Ovary (tissue), 9 donors: ENCODE results near the gene KREMEN1. TPM values are rescaled to one million over a fixed set of nuclear protein-coding genes. Genes with fewer than 3 reads are reported as not detected.

Experiments used
- DNase-seq, 5 donors: peaks; one replicate each; pipeline ENCODE4 v3.0.0-alpha.2; 2019 to 2020
- H3K27ac ChIP-seq, 2 donors: fragments of 200-600 bp; one replicate each; pipeline versions ENCODE4 v1.5.1 to v1.8.0; 2019 to 2022
- H3K27me3 ChIP-seq: fragments of 200-600 bp; one replicate; pipeline ENCODE4 v1.8.0; 2022
- H3K36me3 ChIP-seq: fragments of 200-600 bp; sonication (generic); one replicate; pipeline ENCODE4 v1.5.1; 2019
- H3K4me1 ChIP-seq: one replicate; pipeline ENCODE4 v1.8.1; 2013; ENCODE audit warnings: mild to moderate bottlenecking, moderate library complexity; ENCODE audit not compliant: insufficient read depth
- H3K4me3 ChIP-seq: fragments of 200-600 bp; sonication (generic); one replicate; pipeline ENCODE4 v1.5.1; 2017
- H3K9me3 ChIP-seq, 2 donors: fragments of 200-600 bp in 1 of 2; sonication (generic) in 1 of 2; one replicate each; pipeline versions ENCODE4 v1.5.1 to v1.8.1; 2013 to 2019; ENCODE audit warnings: mild to moderate bottlenecking in 1 of 2, moderate library complexity in 1 of 2
- EP300 ChIP-seq: sonication (generic); formaldehyde crosslinking; IDR thresholded peaks from one replicate; pipeline ENCODE4 v1.6.1; 2017; ENCODE audit warnings: antibody characterized with exemption
- POLR2A ChIP-seq: fragments of 450-650 bp; IDR thresholded peaks from one replicate; pipeline ENCODE4 v1.6.1; 2017; ENCODE audit warnings: antibody characterized with exemption, mild to moderate bottlenecking, moderate library complexity
- WGBS, 3 donors: extraction: QIAGEN DNeasy Blood & Tissue Kit in 1 of 3; methylation state at CpG; one replicate each; pipeline versions ENCODE4 v1.1.5 to v1.1.7; 2013 to 2017; 5-methylcytosine and 5-hydroxymethylcytosine counted together
- intact Hi-C, 4 donors: fragments of 100-400 bp; cut with DNase I; formaldehyde crosslinking; loops; one replicate each; pipeline versions ENCODE4 v1.11.0 to v1.15.1; 2022 to 2023
- polyA plus RNA-seq, 2 donors: library from polyadenylated mRNA; stranded (reverse); fragments of 200-250 nt in 1 of 2; fragments of 350-450 nt in 1 of 2; fragmentation: Illumina TruSeq in 1 of 2; extraction: RNeasy Lipid Tissue Mini Kit (QIAGEN cat#74804) in 1 of 2; gene quantifications; one replicate each; pipeline ENCODE4 v1.2.3, GENCODE V29; 2013 to 2014
- total RNA-seq, 7 donors: library from RNA; depleted of rRNA in 2 of 7; stranded (reverse); fragments of >200 nt in 2 of 7; fragmentation: NEBNext Ultra II Directional in 3 of 7; extraction: Animal tissue kit (Norgen Biotek cat#: 25700) in 3 of 7; gene quantifications; one replicate each; pipeline versions ENCODE4 v1.1.0 to v1.2.4, GENCODE V29; 2016 to 2023
- TF ChIP-seq, protein P1 (sequence below), 3 donors: fragments of 450-650 bp in 2 of 3; fragments of 200-600 bp in 1 of 3; IDR thresholded peaks; one replicate each; pipeline versions ENCODE4 v1.5.1 to v1.8.0; 2016 to 2022; ENCODE audit warnings: antibody characterized with exemption in 3 of 3, mild to moderate bottlenecking in 1 of 3
- donor health status: DM: no; HTN: no; CAD: no; lungs with moderate emphysema.
- donor health status: DM: no; HTN: no; CAD: no.
- donor health status: Bipolar disorder and iron deficiency.
- donor health status: DM: yes; HTN: yes; CAD: no.
- donor health status: DM: no; HTN: no; CAD: no.
- donor health status: DM: yes; HTN: yes; CAD: no.

Gene KREMEN1
- total and polyA plus RNA-seq, 9 donors: 15.4 to 49.5 (median 35.6) TPM

DNA sequence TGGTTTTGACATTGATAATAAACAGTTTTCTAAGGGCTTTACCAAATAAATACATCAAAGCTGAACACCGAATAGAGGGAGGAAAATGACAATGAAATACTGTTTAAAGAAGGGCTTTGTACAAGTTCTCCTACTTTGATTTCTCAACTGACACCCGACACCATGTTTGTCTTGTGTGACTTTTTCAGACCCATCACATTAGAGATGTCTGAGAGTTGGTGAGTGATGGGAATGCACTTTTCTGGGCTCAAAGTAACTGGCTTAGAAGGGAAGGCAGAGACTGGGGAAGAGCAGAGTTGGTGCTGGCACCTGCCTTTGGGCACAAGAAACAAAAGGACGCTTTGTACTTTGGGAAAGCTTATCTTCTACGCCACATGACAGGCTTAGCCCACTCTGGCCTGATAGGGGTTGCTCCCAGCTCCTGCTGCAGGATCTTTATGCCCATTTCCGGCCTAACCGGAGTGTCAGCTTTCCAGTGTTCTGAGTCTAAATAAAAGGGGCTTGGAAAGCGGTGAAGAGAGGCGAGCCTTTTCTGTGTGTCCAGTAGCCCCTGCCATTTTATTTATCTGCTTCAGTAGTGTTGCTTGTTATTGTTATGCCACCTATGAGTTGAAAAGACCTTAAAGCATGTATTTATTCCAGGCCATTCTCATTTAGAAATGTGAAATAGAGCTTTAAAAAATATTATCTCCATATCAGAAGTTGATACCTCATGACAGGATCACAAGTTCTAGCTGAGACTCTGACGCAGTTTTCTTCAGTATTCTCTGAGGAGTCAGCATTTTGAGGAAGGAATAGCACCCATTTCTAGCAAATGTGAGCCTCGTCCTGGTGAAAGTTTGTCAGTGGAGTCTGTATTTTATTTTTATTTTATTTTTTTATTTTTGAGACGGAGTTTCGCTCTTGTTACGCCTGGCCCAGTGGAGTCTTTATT is 24.2 kb downstream of the KREMEN1 start:
- WGBS, 3 donors: 47 to 77% (median 70%) methylated on average over 13 of the region's 13 CpGs
- Histone ChIP-seq H3K4me3 (no peak overlapping the region), H3K4me1 (peaks cover 34% of the 10 kb centered on the region), H3K9me3 (no peaks in the 10 kb centered on the region), H3K36me3 (no peaks in the 10 kb centered on the region), H3K27ac (peak overlapping the region in 1 of 2 donors; percentile 64), H3K27me3 (no peaks in the 10 kb centered on the region)
- TF ChIP-seq, protein P1, sequence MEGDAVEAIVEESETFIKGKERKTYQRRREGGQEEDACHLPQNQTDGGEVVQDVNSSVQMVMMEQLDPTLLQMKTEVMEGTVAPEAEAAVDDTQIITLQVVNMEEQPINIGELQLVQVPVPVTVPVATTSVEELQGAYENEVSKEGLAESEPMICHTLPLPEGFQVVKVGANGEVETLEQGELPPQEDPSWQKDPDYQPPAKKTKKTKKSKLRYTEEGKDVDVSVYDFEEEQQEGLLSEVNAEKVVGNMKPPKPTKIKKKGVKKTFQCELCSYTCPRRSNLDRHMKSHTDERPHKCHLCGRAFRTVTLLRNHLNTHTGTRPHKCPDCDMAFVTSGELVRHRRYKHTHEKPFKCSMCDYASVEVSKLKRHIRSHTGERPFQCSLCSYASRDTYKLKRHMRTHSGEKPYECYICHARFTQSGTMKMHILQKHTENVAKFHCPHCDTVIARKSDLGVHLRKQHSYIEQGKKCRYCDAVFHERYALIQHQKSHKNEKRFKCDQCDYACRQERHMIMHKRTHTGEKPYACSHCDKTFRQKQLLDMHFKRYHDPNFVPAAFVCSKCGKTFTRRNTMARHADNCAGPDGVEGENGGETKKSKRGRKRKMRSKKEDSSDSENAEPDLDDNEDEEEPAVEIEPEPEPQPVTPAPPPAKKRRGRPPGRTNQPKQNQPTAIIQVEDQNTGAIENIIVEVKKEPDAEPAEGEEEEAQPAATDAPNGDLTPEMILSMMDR (IDR thresholded peaks at IDR 0.05): no peak
- no peak for TF ChIP-seq POLR2A
- TF ChIP-seq EP300: no peak
- no peak for DNase-seq
- intact Hi-C loops: no loop called here

DNA sequence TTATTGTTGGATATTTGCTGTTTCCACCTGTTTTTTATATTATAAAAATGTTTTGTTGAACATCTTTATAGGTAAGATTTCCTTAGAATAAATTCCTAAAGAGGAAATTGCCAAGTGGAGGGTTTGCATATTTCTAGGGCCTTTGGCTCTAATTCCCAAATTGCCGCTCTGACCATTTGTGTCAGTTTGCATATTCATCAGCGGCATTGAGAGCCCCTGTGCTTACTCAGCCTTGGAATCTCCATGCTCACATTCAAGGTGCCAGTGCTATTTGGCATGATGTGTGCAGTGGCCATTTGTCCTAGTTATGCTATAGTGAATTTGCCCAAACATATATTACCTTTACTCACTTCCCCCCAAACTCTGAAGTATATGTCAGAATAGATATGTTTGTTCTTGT is 25.5 kb downstream of the KREMEN1 start:
- H3K4me3 ChIP-seq: no peak overlapping the region
- H3K9me3 ChIP-seq: no peaks in the 10 kb centered on the region
- TF ChIP-seq, protein P1 (IDR thresholded peaks at IDR 0.05): no peak
- TF ChIP-seq POLR2A (no peak), EP300 (no peak)
- H3K36me3 ChIP-seq: no peaks in the 10 kb centered on the region
- 96 to 99% (median 97%) methylated on average over 2 of the region's 2 CpGs for WGBS, 3 donors
- peaks cover 23% of the 10 kb centered on the region for H3K4me1 ChIP-seq
- intact Hi-C loops: no loop called here
- no peak overlapping the region for H3K27ac ChIP-seq
- no peak for DNase-seq
- H3K27me3 ChIP-seq: no peaks in the 10 kb centered on the region

DNA sequence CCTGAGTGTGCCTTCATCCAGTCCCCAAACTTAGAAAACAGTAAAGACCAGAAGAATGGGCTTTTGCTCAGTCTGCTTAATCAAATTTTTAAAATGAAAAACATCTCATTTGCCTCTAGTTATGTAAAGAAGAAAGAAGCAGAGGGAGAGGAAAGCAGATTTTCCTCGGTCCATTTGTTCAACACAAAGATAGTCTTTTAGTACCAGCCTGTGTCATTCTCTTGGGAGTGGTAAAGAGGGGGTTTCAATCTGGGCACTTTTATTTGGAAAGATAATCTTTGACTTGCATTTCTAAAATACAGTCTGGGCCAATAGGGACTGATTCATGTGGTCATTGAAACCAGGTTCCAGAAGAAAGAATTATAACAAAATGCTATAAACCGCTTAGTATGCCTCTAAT is 29.5 kb downstream of the KREMEN1 start:
- 57 to 91% (median 81%) methylated on average over 2 of the region's 2 CpGs for WGBS, 3 donors
- H3K27me3 ChIP-seq: no peaks in the 10 kb centered on the region

DNA sequence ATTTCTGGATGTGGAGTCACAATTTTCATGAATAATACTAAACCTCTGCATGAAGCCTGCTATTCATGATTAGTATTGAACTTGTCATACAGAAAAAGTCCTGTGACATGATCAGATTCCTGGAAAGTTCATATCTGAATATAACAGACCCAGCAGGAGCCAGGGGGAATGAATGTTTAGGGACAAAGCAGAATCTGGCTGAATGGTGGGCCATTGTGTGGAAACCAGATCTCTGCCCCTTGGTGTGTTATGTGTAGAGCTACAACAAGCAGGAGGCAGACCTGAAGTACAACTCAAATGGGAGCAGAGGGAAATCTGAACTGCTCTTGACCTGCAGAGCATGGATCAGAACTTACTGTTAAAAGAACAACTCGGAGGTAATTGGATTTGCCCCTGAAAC is 30.3 kb downstream of the KREMEN1 start:
- no peak overlapping the region for H3K27ac ChIP-seq
- WGBS, 3 donors: 54 to 68% (median 59%) methylated on average over 1 of the region's 1 CpG
- H3K4me3 ChIP-seq: no peak overlapping the region
- intact Hi-C loops: no loop called here
- no peaks in the 10 kb centered on the region for H3K9me3 ChIP-seq
- DNase-seq: no peak
- no peaks in the 10 kb centered on the region for H3K27me3 ChIP-seq
- H3K4me1 ChIP-seq: peaks cover 1% of the 10 kb centered on the region
- no peaks in the 10 kb centered on the region for H3K36me3 ChIP-seq
- no peak for TF ChIP-seq EP300
- no peak for TF ChIP-seq POLR2A
- TF ChIP-seq, protein P1 (IDR thresholded peaks at IDR 0.05): no peak

More for the DNA sequence above, 29.5 kb downstream of the KREMEN1 start:
- Histone ChIP-seq H3K9me3 (no peaks in the 10 kb centered on the region), H3K4me3 (no peak overlapping the region), H3K4me1 (peaks cover 4% of the 10 kb centered on the region), H3K36me3 (no peaks in the 10 kb centered on the region), H3K27ac (no peak overlapping the region)
- DNase-seq: no peak
- TF ChIP-seq POLR2A (no peak), EP300 (no peak)
- TF ChIP-seq, protein P1 (IDR thresholded peaks at IDR 0.05): no peak
- intact Hi-C loops: no loop called here
